WERI-Rb-1 (cell line): ENCODE measurements around the gene RBMS3.

Source experiments
- DNase-seq: peaks from one replicate; pipeline ENCODE4 v3.0.0-alpha.2; 2020
- H3K27ac ChIP-seq: fragments of 250-450 bp; sonication (Bioruptor Pico); 2 replicates; pipeline ENCODE4 v1.5.1; 2020; ENCODE audit warnings: mild to moderate bottlenecking, moderate library complexity
- H3K27me3 ChIP-seq: fragments of 250-450 bp; sonication (Bioruptor Pico); 2 replicates; pipeline ENCODE4 v1.5.1; 2021; ENCODE audit warnings: mild to moderate bottlenecking, low read depth, moderate library complexity; ENCODE audit not compliant: insufficient read depth, severe bottlenecking
- H3K36me3 ChIP-seq: fragments of 250-450 bp; sonication (Bioruptor Pico); 2 replicates; pipeline ENCODE4 v1.5.1; 2020; ENCODE audit warnings: mild to moderate bottlenecking, moderate library complexity
- H3K4me3 ChIP-seq: 2 replicates; pipeline ENCODE4 v1.5.1; 2011; ENCODE audit warnings: low read depth, mild to moderate bottlenecking, control low read depth, low read length
- H3K9me3 ChIP-seq: fragments of 250-450 bp; sonication (Bioruptor Pico); 2 replicates; pipeline ENCODE4 v1.5.1; 2021; ENCODE audit warnings: mild to moderate bottlenecking, moderate library complexity; ENCODE audit not compliant: severe bottlenecking
- TF ChIP-seq, protein P1 (sequence below): IDR thresholded peaks from 2 replicates; pipeline ENCODE4 v1.5.1; 2011; ENCODE audit warnings: low read depth, mild to moderate bottlenecking, control low read depth, inconsistent platforms, low read length

RBMS3 gene

DNA sequence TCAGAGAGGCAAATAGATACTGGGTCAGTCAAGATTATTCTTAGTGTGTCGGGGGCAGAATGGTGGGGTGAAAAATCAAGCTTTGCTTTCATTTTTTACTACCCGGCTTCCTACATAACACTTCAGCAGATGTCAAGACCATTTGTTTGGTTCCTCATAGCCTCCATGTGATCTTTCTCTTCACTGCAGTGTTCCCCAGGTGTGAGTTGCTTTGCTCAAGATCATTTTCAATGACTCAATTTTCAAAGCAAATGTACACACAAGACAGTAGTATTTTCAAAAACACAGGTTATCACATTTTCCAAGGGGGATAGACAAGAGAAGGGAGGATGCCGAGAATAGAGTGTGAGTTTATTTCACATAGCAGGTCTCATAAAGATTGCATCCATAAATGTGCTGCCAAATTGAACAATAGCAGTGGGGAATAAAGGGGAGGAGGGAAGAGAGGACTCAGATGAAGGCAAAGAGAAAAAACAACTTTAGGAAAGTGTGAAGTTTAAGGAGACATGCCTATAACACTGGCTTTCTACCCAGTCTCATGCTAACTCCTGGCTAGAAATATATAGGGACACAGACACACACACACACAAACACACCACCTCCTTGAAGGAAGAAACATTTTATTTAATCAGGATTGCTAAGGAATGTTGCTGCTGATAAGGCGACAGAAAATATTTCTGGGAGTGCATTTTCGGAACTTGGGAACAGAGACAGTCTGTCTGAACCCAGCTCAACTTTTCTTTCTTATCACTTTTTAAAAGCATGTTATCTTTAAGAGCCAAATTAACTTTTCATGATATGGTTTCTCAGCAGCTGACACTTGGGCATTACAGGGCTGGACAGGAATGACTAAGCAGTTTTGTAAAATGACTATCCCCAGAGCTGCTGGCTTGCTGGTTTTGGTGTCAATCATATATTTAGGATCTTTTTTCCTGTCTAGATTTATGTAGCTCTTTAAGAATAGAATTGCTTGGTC lies 402.4 kb downstream of the RBMS3 start:
- H3K27me3 ChIP-seq = no peaks in the 10 kb centered on the region
- H3K9me3 ChIP-seq = no peaks in the 10 kb centered on the region
- DNase-seq = no peak
- TF ChIP-seq, protein P1, sequence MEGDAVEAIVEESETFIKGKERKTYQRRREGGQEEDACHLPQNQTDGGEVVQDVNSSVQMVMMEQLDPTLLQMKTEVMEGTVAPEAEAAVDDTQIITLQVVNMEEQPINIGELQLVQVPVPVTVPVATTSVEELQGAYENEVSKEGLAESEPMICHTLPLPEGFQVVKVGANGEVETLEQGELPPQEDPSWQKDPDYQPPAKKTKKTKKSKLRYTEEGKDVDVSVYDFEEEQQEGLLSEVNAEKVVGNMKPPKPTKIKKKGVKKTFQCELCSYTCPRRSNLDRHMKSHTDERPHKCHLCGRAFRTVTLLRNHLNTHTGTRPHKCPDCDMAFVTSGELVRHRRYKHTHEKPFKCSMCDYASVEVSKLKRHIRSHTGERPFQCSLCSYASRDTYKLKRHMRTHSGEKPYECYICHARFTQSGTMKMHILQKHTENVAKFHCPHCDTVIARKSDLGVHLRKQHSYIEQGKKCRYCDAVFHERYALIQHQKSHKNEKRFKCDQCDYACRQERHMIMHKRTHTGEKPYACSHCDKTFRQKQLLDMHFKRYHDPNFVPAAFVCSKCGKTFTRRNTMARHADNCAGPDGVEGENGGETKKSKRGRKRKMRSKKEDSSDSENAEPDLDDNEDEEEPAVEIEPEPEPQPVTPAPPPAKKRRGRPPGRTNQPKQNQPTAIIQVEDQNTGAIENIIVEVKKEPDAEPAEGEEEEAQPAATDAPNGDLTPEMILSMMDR = no peak
- no peak overlapping the region for H3K4me3 ChIP-seq
- no peaks in the 10 kb centered on the region for H3K36me3 ChIP-seq
- no peak overlapping the region for H3K27ac ChIP-seq

DNA sequence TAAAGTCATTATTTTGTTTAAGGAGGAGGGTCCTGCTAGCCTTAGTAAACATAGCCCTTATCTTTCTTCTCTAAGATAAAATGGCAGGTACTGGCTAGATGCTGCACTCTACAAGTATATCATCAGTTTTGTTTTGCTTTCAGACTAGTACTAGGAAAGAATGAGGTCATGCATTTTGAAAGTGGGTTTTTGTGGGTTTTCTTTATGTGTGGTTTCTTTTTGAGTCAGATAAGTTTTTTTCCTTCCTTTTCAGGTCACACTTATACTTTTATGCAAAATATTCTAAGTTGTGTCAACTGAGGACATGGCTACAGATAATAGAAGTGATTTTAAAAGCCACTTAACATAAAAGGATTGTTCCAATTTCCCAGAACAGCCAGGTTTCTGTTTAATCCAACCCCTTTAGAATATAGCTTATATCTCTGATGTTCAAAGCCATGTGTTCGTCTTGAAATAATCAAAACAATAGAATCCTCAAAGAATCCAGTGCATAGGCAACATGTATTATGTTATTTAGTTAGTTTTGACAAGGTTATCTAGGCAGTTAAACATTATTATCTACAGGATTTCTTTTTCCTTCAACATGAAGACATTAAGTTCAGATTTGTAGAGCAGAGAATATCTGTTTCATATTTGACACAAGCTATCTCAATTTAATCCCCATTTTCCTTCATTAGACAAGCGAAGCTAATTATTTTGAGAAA lies 406.2 kb downstream of the RBMS3 start:
- H3K36me3 ChIP-seq = no peaks in the 10 kb centered on the region
- H3K4me3 ChIP-seq = no peak overlapping the region
- DNase-seq = no peak
- no peak overlapping the region for H3K27ac ChIP-seq
- H3K27me3 ChIP-seq = no peaks in the 10 kb centered on the region
- TF ChIP-seq, protein P1 = no peak
- H3K9me3 ChIP-seq = no peaks in the 10 kb centered on the region

DNA sequence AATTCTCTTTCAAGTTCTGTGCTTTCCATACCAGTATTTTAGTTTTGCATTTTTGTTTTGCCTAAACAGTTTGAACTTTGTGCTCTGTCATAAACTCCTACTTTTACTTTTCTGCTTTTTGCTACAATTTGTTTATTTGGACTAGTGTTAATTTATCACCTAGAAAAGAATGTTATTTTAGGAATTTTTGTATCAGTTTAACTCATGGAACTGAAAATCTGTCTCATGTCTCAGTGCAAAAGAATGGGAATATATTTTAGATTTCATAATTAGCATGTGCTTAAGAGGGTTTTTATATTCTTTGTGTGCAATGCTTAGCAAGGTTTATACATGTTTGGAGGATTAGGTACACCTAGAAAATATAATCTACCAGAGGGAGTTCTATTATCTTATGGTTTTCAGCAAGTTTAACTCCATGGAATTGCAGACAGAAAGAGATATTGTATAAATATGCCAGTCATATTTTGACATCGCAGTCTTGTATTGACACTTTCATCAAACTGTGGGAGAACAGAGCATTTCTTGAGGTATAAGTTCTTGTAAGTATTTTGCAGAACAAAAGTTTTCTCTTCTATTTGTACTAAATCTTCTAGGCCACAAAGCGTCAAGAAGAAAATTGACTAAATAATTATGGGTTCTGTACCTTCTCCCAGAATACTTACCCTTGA lies 409.9 kb downstream of the RBMS3 start:
- TF ChIP-seq, protein P1 = no peak
- H3K4me3 ChIP-seq = no peak overlapping the region
- no peak overlapping the region for H3K27ac ChIP-seq
- no peaks in the 10 kb centered on the region for H3K27me3 ChIP-seq
- DNase-seq = no peak
- H3K9me3 ChIP-seq = no peaks in the 10 kb centered on the region
- no peaks in the 10 kb centered on the region for H3K36me3 ChIP-seq

DNA sequence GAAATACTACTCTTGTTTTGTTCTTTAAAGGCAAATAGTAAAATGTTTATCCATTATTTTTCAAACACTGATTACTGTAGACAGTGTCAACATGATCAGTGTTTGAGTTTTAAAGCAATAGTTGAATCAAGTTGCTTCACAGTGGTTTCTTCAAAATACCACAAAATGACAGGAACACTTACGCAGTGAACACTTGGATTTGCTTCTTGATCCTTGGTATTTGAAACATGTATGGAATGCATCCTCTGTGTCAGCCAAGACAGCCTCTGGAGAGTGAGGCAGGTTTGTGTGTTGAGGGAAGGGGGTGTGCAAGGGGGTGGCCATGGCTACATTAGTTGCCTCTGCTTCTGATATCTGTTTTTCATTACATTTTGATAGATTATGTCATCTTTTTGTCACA lies 413.0 kb downstream of the RBMS3 start:
- H3K27ac ChIP-seq = no peak overlapping the region
- TF ChIP-seq, protein P1 = no peak
- DNase-seq = no peak
- H3K36me3 ChIP-seq = no peaks in the 10 kb centered on the region
- no peak overlapping the region for H3K4me3 ChIP-seq
- no peaks in the 10 kb centered on the region for H3K27me3 ChIP-seq
- no peaks in the 10 kb centered on the region for H3K9me3 ChIP-seq

DNA sequence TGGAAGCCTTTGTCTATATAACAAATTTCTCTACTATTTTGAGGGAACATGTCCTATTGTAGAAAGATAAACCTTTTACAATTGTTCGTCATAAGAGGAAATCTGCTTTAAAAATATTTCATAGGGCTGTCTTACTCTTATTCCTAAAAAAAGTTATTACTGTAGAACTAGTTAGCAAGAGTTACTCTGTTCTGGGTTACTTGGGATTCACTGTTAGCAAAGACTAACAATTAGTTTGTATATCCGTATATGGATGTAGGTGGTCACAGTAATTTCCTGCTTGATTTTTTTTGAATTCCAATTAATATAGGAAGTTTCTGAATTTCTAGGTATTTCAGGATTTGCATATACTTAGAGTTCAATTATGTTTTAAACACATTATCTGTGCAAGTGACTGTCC lies 413.5 kb downstream of the RBMS3 start:
- H3K27ac ChIP-seq = no peak overlapping the region
- H3K4me3 ChIP-seq = no peak overlapping the region
- no peak for DNase-seq
- TF ChIP-seq, protein P1 = no peak
- H3K36me3 ChIP-seq = no peaks in the 10 kb centered on the region
- H3K9me3 ChIP-seq = no peaks in the 10 kb centered on the region
- no peaks in the 10 kb centered on the region for H3K27me3 ChIP-seq
